Measurements from ENCODE around the gene NBAS.

The NBAS gene

DNA sequence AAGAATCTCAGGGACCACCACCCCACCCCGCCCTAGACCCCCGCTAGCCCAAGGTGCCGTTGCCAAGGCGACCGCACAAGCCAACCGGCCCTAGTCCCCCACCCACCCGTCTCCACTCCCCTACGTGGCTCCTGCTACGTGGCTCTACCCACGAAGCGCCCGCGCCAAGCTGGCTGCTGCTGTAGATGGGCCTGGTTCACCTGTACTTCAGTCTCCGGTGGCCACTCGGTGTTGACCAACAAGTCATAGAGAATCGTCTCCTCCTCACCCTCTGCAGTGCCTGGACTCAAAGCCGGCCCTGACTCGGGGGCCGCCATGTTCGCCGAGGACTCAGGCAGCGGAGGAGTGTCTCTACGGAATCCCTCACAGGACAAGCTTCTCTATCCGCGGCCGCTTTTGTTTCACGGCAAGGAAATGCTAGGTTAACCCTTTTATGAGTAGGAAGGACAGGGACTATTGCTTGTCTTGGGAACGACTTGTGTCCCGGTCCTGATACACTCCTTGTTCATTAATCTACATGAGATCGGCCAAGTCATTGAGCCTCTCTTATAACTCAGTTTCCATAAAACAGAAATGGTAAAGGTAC lies at the start of gene NBAS:
NBAS (minus strand) TSS at position 347 of the 586 bp plus-strand sequence; CDS start at position 317, 30 bp downstream.
- Histone ChIP-seq H3K79me2 (ENCODE audit: control insufficient read depth, insufficient read depth, low read length, unreplicated experiment) (peaks cover 36% of the 10 kb centered on the region), H3K36me3 (ENCODE audit: insufficient read depth, low read length) (no peaks in the 10 kb centered on the region), H3K27ac (ENCODE audit: low read depth, low read length) (peak within 1 kb of the TSS; percentile 69), H2AFZ (ENCODE audit: low read length, unreplicated experiment) (peak within 1 kb of the TSS; percentile 100), H3K27me3 (ENCODE audit: insufficient read depth, low read length) (no peaks in the 10 kb centered on the region), H3K4me3 (ENCODE audit: low read depth, low read length) (peak within 1 kb of the TSS; percentile 99), H3K4me1 (ENCODE audit: control insufficient read depth, insufficient read depth, low read length, unreplicated experiment) (peaks cover 17% of the 10 kb centered on the region)

DNA sequence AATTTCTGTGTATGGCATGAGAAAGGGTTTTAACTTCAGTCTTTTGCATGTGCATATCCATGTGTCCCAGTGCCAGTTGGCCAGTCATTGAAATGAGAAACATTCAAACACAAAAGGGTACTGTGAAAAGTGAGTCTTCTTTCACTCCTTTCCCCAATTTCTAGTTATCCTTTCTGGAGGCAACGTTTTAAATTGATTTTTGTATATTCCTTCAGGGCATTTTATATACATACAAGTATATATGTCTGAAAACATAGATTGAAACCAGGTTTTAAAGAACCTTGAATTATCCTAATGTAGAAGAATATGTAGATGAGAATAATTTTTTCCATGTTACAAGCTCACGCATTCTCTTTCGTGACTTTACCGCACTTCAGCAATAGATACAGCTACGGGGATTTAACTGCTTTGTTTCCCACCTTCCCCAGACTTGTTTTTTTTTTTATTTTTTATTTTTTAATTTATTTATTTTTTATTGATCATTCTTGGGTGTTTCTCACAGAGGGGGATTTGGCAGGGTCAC lies 49.4 kb upstream of the NBAS start:
- H3K4me3 ChIP-seq (ENCODE audit: low read depth, low read length), result no peak overlapping the region
- H3K79me2 ChIP-seq (ENCODE audit: control insufficient read depth, insufficient read depth, low read length, unreplicated experiment), result peaks cover 10% of the 10 kb centered on the region
- no peak overlapping the region for H2AFZ ChIP-seq (ENCODE audit: low read length, unreplicated experiment)
- no peak overlapping the region for H3K27ac ChIP-seq (ENCODE audit: low read depth, low read length)
- peaks cover 11% of the 10 kb centered on the region for H3K4me1 ChIP-seq (ENCODE audit: control insufficient read depth, insufficient read depth, low read length, unreplicated experiment)
- H3K27me3 ChIP-seq (ENCODE audit: insufficient read depth, low read length), result no peaks in the 10 kb centered on the region
- peaks cover 48% of the 10 kb centered on the region for H3K36me3 ChIP-seq (ENCODE audit: insufficient read depth, low read length)

- Histone ChIP-seq H3K4me1 (ENCODE audit: control insufficient read depth, insufficient read depth, low read length, unreplicated experiment) (peaks cover 5% of the 10 kb centered on the region), H2AFZ (ENCODE audit: low read length, unreplicated experiment) (no peak overlapping the region), H3K27me3 (ENCODE audit: insufficient read depth, low read length) (no peaks in the 10 kb centered on the region), H3K4me3 (ENCODE audit: low read depth, low read length) (no peak overlapping the region), H3K36me3 (ENCODE audit: insufficient read depth, low read length) (peaks cover 58% of the 10 kb centered on the region), H3K27ac (ENCODE audit: low read depth, low read length) (no peak overlapping the region), H3K79me2 (ENCODE audit: control insufficient read depth, insufficient read depth, low read length, unreplicated experiment) (peaks cover 10% of the 10 kb centered on the region)
These were observed 48.4 kb upstream of the NBAS start for GRCh38 chr2:15609341-15610042.

DNA sequence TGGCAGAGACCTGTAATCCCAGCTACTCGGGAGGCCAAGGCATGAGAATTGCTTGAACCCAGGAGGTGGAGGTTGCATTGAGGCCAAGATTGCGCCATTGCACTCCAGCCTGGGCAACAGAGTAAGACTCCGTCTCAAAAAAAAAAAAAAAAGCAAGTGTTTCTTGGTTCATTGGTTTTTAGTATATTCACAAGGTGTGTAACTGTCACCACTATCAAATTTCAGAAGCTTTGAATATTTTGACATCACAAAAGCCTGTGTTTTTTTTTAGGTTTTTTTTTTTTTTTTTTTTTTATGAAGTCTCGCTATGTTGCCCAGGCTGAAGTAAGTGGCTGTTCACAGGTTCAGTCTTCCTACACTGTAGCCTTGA lies 47.2 kb upstream of the NBAS start:
- Histone ChIP-seq H3K27me3 (ENCODE audit: insufficient read depth, low read length) (no peaks in the 10 kb centered on the region), H3K4me3 (ENCODE audit: low read depth, low read length) (no peak overlapping the region), H2AFZ (ENCODE audit: low read length, unreplicated experiment) (no peak overlapping the region), H3K36me3 (ENCODE audit: insufficient read depth, low read length) (peaks cover 63% of the 10 kb centered on the region), H3K79me2 (ENCODE audit: control insufficient read depth, insufficient read depth, low read length, unreplicated experiment) (peaks cover 10% of the 10 kb centered on the region), H3K4me1 (ENCODE audit: control insufficient read depth, insufficient read depth, low read length, unreplicated experiment) (no peaks in the 10 kb centered on the region), H3K27ac (ENCODE audit: low read depth, low read length) (no peak overlapping the region)

DNA sequence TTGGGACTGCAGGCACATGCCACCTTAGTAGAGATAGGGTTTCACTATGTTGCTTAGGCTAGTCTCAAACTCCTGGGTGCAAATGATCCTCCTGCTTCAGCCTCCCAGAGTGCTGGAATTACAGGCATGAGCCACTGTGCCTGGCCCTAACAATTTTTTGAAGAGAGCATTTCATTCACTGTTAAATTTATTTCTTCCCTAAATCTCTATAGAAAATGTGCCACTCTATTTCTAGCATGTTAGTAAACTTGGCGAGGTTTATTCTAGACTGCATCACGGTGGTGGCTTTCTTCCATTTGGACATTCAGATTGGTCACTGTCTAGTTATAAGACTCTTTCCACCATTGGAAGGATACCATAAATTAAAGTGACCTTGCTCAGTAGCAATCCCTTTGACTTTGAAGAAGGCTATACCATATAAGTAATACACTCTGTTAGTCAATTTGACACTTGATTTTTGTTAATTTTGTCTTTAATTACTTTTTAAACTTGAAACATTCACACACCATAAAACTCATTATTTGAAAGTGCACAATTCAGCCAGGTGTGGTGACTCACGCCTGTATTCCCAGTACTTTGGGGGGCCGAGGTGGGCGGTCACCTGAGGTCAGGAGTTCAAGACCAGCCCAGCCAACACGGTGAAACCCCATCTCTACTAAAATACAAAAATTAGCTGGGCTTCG lies 46.7 kb upstream of the NBAS start:
- no peak overlapping the region for H3K27ac ChIP-seq (ENCODE audit: low read depth, low read length)
- H2AFZ ChIP-seq (ENCODE audit: low read length, unreplicated experiment), result no peak overlapping the region
- H3K4me3 ChIP-seq (ENCODE audit: low read depth, low read length), result no peak overlapping the region
- peaks cover 68% of the 10 kb centered on the region for H3K36me3 ChIP-seq (ENCODE audit: insufficient read depth, low read length)
- no peaks in the 10 kb centered on the region for H3K27me3 ChIP-seq (ENCODE audit: insufficient read depth, low read length)
- H3K79me2 ChIP-seq (ENCODE audit: control insufficient read depth, insufficient read depth, low read length, unreplicated experiment), result peaks cover 10% of the 10 kb centered on the region
- H3K4me1 ChIP-seq (ENCODE audit: control insufficient read depth, insufficient read depth, low read length, unreplicated experiment), result no peaks in the 10 kb centered on the region

DNA sequence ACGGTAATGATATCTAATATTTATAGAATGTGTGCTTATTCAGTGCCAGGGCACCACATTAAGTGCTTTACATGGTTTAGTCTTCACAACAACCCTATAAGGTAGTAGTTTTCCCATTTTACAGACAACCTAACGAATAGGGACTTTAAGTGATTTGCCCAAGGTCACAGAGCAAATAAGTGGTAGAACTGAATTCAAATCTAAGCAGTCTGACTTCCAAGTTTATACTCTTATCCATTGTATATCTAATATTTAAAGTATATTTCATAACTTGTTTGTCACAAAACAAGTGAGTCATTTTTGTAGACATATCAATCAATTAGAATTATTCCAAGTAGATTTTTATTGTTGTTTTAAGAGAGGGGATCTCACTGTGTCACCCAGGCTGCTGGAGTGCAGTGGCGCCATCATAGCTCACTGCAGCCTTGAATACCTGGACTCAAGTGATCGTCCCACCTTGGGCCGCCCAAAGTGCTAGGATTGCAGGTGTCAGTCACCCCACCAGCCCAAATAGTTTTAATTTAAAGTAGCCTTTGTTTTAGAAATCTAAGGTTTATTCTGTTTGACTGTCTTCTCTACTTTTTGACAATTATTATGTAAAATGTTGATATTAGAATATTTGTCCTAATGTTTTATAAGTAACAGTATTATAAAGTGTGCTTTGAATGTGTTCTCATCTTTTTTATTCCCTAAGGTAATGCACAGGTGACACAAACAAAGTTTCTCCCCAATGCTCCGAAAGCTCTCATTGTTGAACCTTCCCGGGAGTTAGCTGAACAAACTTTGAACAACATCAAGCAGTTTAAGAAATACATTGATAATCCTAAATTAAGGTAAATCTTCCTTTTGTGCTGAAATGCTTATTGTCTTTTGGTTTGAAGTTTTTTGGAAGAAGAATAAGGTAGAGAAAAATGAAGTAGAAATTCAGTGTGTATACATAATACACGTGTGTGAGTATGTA lies 45.6 kb upstream of the NBAS start:
- Histone ChIP-seq H3K36me3 (ENCODE audit: insufficient read depth, low read length) (peaks cover 79% of the 10 kb centered on the region), H3K27ac (ENCODE audit: low read depth, low read length) (no peak overlapping the region), H2AFZ (ENCODE audit: low read length, unreplicated experiment) (no peak overlapping the region), H3K4me1 (ENCODE audit: control insufficient read depth, insufficient read depth, low read length, unreplicated experiment) (no peaks in the 10 kb centered on the region), H3K79me2 (ENCODE audit: control insufficient read depth, insufficient read depth, low read length, unreplicated experiment) (peaks cover 10% of the 10 kb centered on the region), H3K27me3 (ENCODE audit: insufficient read depth, low read length) (no peaks in the 10 kb centered on the region), H3K4me3 (ENCODE audit: low read depth, low read length) (no peak overlapping the region)

DNA sequence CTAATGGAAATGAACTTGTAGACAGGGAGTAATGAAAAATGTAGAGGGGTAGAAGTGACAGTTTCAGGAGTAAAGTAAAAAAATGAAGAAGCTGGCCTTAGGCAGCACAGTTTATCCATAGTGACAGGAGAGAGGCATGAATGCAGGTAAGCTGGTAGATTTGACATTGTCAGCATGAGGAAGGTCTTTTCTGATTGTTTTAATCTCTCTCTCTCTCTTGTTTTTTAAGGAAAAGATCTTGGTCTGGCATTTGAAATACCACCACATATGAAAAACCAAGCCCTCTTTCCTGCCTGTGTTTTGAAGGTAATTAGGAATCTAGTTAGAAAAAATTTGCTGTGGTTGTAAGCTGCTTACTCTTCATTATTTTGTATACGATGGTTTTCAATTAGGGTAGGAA lies 44.6 kb upstream of the NBAS start:
- H3K27ac ChIP-seq (ENCODE audit: low read depth, low read length), result no peak overlapping the region
- no peaks in the 10 kb centered on the region for H3K4me1 ChIP-seq (ENCODE audit: control insufficient read depth, insufficient read depth, low read length, unreplicated experiment)
- peaks cover 87% of the 10 kb centered on the region for H3K36me3 ChIP-seq (ENCODE audit: insufficient read depth, low read length)
- no peak overlapping the region for H3K4me3 ChIP-seq (ENCODE audit: low read depth, low read length)
- no peaks in the 10 kb centered on the region for H3K27me3 ChIP-seq (ENCODE audit: insufficient read depth, low read length)
- H3K79me2 ChIP-seq (ENCODE audit: control insufficient read depth, insufficient read depth, low read length, unreplicated experiment), result peaks cover 10% of the 10 kb centered on the region
- H2AFZ ChIP-seq (ENCODE audit: low read length, unreplicated experiment), result no peak overlapping the region

DNA sequence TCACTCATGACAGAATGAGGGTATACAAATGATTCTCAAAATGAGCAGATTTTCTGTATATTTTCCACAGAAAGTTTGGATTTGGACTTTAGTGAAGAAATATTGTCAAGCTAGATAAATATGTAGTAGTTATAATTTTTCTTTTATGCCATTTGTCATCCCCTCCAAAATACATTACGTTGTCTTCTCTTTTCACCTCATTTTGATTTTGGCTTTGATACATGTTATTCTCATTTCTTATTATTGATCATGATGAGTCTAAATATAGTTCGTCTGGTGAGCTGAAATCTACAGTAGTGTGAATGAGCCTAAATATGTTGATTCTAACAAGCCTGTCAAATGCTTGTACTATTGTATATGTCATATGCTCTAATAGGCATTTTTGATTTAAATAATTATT lies 42.8 kb upstream of the NBAS start:
- Histone ChIP-seq H3K36me3 (ENCODE audit: insufficient read depth, low read length) (peaks cover 74% of the 10 kb centered on the region), H3K27me3 (ENCODE audit: insufficient read depth, low read length) (no peaks in the 10 kb centered on the region), H3K4me1 (ENCODE audit: control insufficient read depth, insufficient read depth, low read length, unreplicated experiment) (no peaks in the 10 kb centered on the region), H2AFZ (ENCODE audit: low read length, unreplicated experiment) (no peak overlapping the region), H3K27ac (ENCODE audit: low read depth, low read length) (no peak overlapping the region), H3K79me2 (ENCODE audit: control insufficient read depth, insufficient read depth, low read length, unreplicated experiment) (peaks cover under 1% of the 10 kb centered on the region), H3K4me3 (ENCODE audit: low read depth, low read length) (no peak overlapping the region)

- no peaks in the 10 kb centered on the region for H3K4me1 ChIP-seq (ENCODE audit: control insufficient read depth, insufficient read depth, low read length, unreplicated experiment)
- H3K4me3 ChIP-seq (ENCODE audit: low read depth, low read length), result no peak overlapping the region
- H3K27ac ChIP-seq (ENCODE audit: low read depth, low read length), result no peak overlapping the region
- no peaks in the 10 kb centered on the region for H3K27me3 ChIP-seq (ENCODE audit: insufficient read depth, low read length)
- peaks cover 77% of the 10 kb centered on the region for H3K36me3 ChIP-seq (ENCODE audit: insufficient read depth, low read length)
- H3K79me2 ChIP-seq (ENCODE audit: control insufficient read depth, insufficient read depth, low read length, unreplicated experiment), result no peaks in the 10 kb centered on the region
- no peak overlapping the region for H2AFZ ChIP-seq (ENCODE audit: low read length, unreplicated experiment)
These were observed 42.1 kb upstream of the NBAS start for GRCh38 chr2:15603044-15603765.

DNA sequence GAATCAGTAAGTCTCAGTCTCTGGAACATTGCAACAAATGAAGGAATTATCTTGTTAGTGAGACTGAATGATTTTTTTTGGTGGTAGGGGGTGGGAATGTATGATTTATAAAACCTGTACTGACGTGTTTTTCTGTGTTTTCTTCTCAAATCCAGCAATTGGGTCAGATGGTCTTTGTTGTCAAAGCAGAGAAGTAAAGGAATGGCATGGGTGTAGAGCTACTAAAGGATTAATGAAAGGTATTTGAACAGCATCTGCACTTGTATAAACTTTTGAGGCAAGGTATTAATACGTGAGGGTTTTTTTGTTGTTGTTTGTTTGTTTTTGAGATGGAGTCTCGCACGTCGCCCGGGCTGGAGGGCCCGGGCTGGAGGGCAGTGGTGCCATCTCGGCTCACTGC lies 41.3 kb upstream of the NBAS start:
- H3K36me3 ChIP-seq (ENCODE audit: insufficient read depth, low read length), result peaks cover 75% of the 10 kb centered on the region
- no peak overlapping the region for H3K4me3 ChIP-seq (ENCODE audit: low read depth, low read length)
- H3K79me2 ChIP-seq (ENCODE audit: control insufficient read depth, insufficient read depth, low read length, unreplicated experiment), result no peaks in the 10 kb centered on the region
- no peak overlapping the region for H3K27ac ChIP-seq (ENCODE audit: low read depth, low read length)
- H2AFZ ChIP-seq (ENCODE audit: low read length, unreplicated experiment), result no peak overlapping the region
- H3K4me1 ChIP-seq (ENCODE audit: control insufficient read depth, insufficient read depth, low read length, unreplicated experiment), result no peaks in the 10 kb centered on the region
- H3K27me3 ChIP-seq (ENCODE audit: insufficient read depth, low read length), result no peaks in the 10 kb centered on the region

Data from ACC112 (cell line).